HCT116 (cell line): Measurements from ENCODE around the gene RPL37A.

Source experiments
- CTCF ChIP-seq, 3 experiments: fragments of 200-600 bp in 1 of 3; sonication (generic) in 1 of 3; IDR thresholded peaks in 2 of 3; conservative IDR thresholded peaks in 1 of 3; 2 replicates each; pipeline ENCODE4 v1.5.1; 2012 to 2017; ENCODE audit warnings: low read depth in 2 of 3, low read length in 2 of 3, antibody characterized with exemption in 1 of 3, borderline replicate concordance in 1 of 3, control low read depth in 1 of 3, mild to moderate bottlenecking in 1 of 3, mixed read lengths in 1 of 3, mixed run types in 1 of 3, moderate library complexity in 1 of 3; ENCODE audit not compliant: insufficient read depth in 1 of 3
- EGR1 ChIP-seq: IDR thresholded peaks from 2 replicates; pipeline ENCODE4 v1.6.1; 2012; ENCODE audit warnings: low read depth
- EZH2 ChIP-seq: fragments of 200-600 bp; sonication (generic); IDR thresholded peaks from 2 replicates; pipeline ENCODE4 v1.6.1; 2017; ENCODE audit warnings: antibody characterized with exemption, mixed run types
- EZH2phosphoT487 ChIP-seq: fragments of 200-600 bp; IDR thresholded peaks from 2 replicates; pipeline ENCODE4 v1.6.1; 2018; ENCODE audit warnings: antibody characterized with exemption, borderline replicate concordance
- JUND ChIP-seq: IDR thresholded peaks from 2 replicates; pipeline ENCODE4 v1.6.1; 2012
- POLR2A ChIP-seq: IDR thresholded peaks from 2 replicates; pipeline ENCODE4 v1.7.0; 2011; ENCODE audit warnings: borderline replicate concordance; ENCODE audit not compliant: insufficient read depth, insufficient read length; ENCODE audit errors: extremely low read depth
- RAD21 ChIP-seq: IDR thresholded peaks from 2 replicates; pipeline ENCODE4 v1.6.1; 2012; ENCODE audit warnings: low read depth, mild to moderate bottlenecking
- REST ChIP-seq: IDR thresholded peaks from 2 replicates; pipeline ENCODE4 v1.6.1; 2012; ENCODE audit warnings: low read depth
- SIN3A ChIP-seq: IDR thresholded peaks from 2 replicates; pipeline ENCODE4 v1.6.1; 2012; ENCODE audit warnings: low read depth
- SP1 ChIP-seq: IDR thresholded peaks from 2 replicates; pipeline ENCODE4 v1.6.1; 2012; ENCODE audit warnings: low read depth
- TCF7L2 ChIP-seq: IDR thresholded peaks from 2 replicates; pipeline ENCODE4 v1.7.0; 2011; ENCODE audit warnings: borderline replicate concordance, inconsistent platforms; ENCODE audit not compliant: insufficient read depth, insufficient read length; ENCODE audit errors: extremely low read depth
- ZBTB33 ChIP-seq: IDR thresholded peaks from 2 replicates; pipeline ENCODE4 v1.6.1; 2011; ENCODE audit warnings: mild to moderate bottlenecking, low read length, moderate library complexity; ENCODE audit not compliant: insufficient replicate concordance; ENCODE audit errors: extremely low read depth
- ZNF274 ChIP-seq: fragments of 200-500 bp; sonication (Bioruptor generic); IDR thresholded peaks from 2 replicates; pipeline ENCODE4 v1.6.1; 2014; ENCODE audit warnings: mild to moderate bottlenecking, low read depth, low read length, inconsistent platforms

- TF ChIP-seq EZH2 (no peak), POLR2A (no peak), ZNF274 (no peak), EZH2phosphoT487 (no peak), JUND (no peak), REST (no peak), CTCF (IDR thresholded peaks at IDR 0.05 in 2 of 3, conservative IDR thresholded peaks at IDR 0.05 in 1 of 3; ENCODE audit: borderline replicate concordance in 1 of 3, insufficient read depth in 1 of 3, low read depth in 2 of 3, low read length in 2 of 3) (no peak), SIN3A (no peak), TCF7L2 (no peak), RAD21 (no peak), ZBTB33 (no peak), SP1 (no peak), EGR1 (no peak)
Observed at GRCh38 chr2:216498070-216498378, 620 bp upstream of the RPL37A start.
